PC-3 (cell line): ENCODE measurements around the gene ATP10A.

ENCODE experiments used
- CTCF ChIP-seq: fragments of 300-600 bp; sonication (generic); conservative IDR thresholded peaks from 2 replicates; pipeline ENCODE4 v1.5.1; 2017; ENCODE audit warnings: antibody characterized with exemption, low read depth, mild to moderate bottlenecking, low read length
- EZH2 ChIP-seq: fragments of 300-600 bp; sonication (generic); IDR thresholded peaks from one replicate; pipeline ENCODE4 v1.6.1; 2017; ENCODE audit warnings: antibody characterized with exemption, mild to moderate bottlenecking, low read length; ENCODE audit not compliant: unreplicated experiment

- TF ChIP-seq CTCF (no peak), EZH2 (no peak)
These were observed 187.7 kb downstream of the ATP10A start for GRCh38 chr15:25675396-25675795.
